HepG2 (cell line): Measurements from ENCODE around the gene SLC5A4. TPM values are rescaled to one million over a fixed set of nuclear protein-coding genes. Genes with fewer than 3 reads are reported as not detected.

Source experiments
- KDM5B ChIP-seq: sonication (generic); formaldehyde crosslinking; IDR thresholded peaks from 2 replicates; pipeline ENCODE4 v1.4.0; 2020; ENCODE audit warnings: missing genetic modification reagents, mild to moderate bottlenecking, borderline replicate concordance
- NFAT5 ChIP-seq: sonication (generic); formaldehyde crosslinking; IDR thresholded peaks from 2 replicates; pipeline ENCODE4 v1.4.0; 2020; ENCODE audit warnings: missing genetic modification reagents
- PHB2 ChIP-seq: fragments of 450-650 bp; IDR thresholded peaks from 2 replicates; pipeline ENCODE4 v1.6.1; 2018; ENCODE audit not compliant: partially characterized antibody
- polyA plus RNA-seq, 8 experiments: library from polyadenylated mRNA; depleted of rRNA in 3 of 8; stranded (reverse) in 7 of 8; unstranded in 1 of 8; fragments of >200 nt; fragmentation: Illumina TruSeq in 4 of 8; extraction: Trizol in 4 of 8; gene quantifications; 2 replicates each; pipeline versions ENCODE4 v1.2.1 to v1.2.3, GENCODE V29; 2011 to 2016; ENCODE audit warnings: low read depth in 4 of 8, missing spikeins in 1 of 8, mixed read lengths in 1 of 8; ENCODE audit not compliant: insufficient read depth in 1 of 8
- total RNA-seq, 5 experiments: library from RNA; depleted of rRNA; stranded (reverse); fragments of >200 nt; fragmentation: Illumina TruSeq; extraction: Trizol; gene quantifications; 2 replicates each; pipeline ENCODE4 v1.2.3, GENCODE V29; 2016; ENCODE audit warnings: low read depth in 1 of 5
- TF ChIP-seq, protein P1 (sequence below): sonication (generic); formaldehyde crosslinking; IDR thresholded peaks from 2 replicates; pipeline ENCODE4 v1.4.0; 2020; ENCODE audit warnings: mild to moderate bottlenecking, missing genetic modification reagents, borderline replicate concordance

Gene SLC5A4
- total and polyA plus RNA-seq, 2 of the 13 experiments (the other 11 are each of a cell fraction or from before 2014, with no cell fraction given) = not detected

GRCh38 chr22:32200752-32201151 lies 54.4 kb downstream of the SLC5A4 start (continued):
- TF ChIP-seq, protein P1, sequence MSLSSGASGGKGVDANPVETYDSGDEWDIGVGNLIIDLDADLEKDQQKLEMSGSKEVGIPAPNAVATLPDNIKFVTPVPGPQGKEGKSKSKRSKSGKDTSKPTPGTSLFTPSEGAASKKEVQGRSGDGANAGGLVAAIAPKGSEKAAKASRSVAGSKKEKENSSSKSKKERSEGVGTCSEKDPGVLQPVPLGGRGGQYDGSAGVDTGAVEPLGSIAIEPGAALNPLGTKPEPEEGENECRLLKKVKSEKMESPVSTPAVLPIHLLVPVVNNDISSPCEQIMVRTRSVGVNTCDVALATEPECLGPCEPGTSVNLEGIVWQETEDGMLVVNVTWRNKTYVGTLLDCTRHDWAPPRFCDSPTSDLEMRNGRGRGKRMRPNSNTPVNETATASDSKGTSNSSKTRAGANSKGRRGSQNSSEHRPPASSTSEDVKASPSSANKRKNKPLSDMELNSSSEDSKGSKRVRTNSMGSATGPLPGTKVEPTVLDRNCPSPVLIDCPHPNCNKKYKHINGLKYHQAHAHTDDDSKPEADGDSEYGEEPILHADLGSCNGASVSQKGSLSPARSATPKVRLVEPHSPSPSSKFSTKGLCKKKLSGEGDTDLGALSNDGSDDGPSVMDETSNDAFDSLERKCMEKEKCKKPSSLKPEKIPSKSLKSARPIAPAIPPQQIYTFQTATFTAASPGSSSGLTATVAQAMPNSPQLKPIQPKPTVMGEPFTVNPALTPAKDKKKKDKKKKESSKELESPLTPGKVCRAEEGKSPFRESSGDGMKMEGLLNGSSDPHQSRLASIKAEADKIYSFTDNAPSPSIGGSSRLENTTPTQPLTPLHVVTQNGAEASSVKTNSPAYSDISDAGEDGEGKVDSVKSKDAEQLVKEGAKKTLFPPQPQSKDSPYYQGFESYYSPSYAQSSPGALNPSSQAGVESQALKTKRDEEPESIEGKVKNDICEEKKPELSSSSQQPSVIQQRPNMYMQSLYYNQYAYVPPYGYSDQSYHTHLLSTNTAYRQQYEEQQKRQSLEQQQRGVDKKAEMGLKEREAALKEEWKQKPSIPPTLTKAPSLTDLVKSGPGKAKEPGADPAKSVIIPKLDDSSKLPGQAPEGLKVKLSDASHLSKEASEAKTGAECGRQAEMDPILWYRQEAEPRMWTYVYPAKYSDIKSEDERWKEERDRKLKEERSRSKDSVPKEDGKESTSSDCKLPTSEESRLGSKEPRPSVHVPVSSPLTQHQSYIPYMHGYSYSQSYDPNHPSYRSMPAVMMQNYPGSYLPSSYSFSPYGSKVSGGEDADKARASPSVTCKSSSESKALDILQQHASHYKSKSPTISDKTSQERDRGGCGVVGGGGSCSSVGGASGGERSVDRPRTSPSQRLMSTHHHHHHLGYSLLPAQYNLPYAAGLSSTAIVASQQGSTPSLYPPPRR (CRISPR knock-in tag) = no peak
- no peak for TF ChIP-seq NFAT5 (CRISPR knock-in tag)
- TF ChIP-seq PHB2 = no peak
- no peak for TF ChIP-seq KDM5B (CRISPR knock-in tag)
